H1 (cell line): ENCODE measurements around the gene ACP2. TPM values are rescaled to one million over a fixed set of nuclear protein-coding genes. Genes with fewer than 3 reads are reported as not detected.
A peak's percentile ranks its signal among the peaks of the same experiment; 100 is the strongest.

Experiments used
- ASH2L ChIP-seq: fragments of 200-600, 300-600 bp; sonication (generic); IDR thresholded peaks from one replicate; pipeline ENCODE4 v1.7.1; 2017; ENCODE audit warnings: low read length
- ATF2 ChIP-seq: IDR thresholded peaks from 2 replicates; pipeline ENCODE4 v1.6.1; 2012; ENCODE audit warnings: low read length, inconsistent platforms
- BCL11A ChIP-seq, 2 experiments: IDR thresholded peaks; one replicate each; pipeline ENCODE4 v1.6.1; 2011; ENCODE audit warnings: low read depth in 2 of 2, low read length in 2 of 2, mild to moderate bottlenecking in 2 of 2
- BRCA1 ChIP-seq: IDR thresholded peaks from 2 replicates; pipeline ENCODE4 v1.6.1; 2012; ENCODE audit warnings: low read depth, low read length, improper control_type of control experiment
- CBX8 ChIP-seq: fragments of 300-800, 300-1000 bp; sonication (generic); IDR thresholded peaks from 2 replicates; pipeline ENCODE4 v1.7.1; 2016; ENCODE audit warnings: low read depth, low read length, borderline replicate concordance
- CEBPB ChIP-seq: IDR thresholded peaks from 2 replicates; pipeline ENCODE4 v1.6.1; 2012; ENCODE audit warnings: low read depth, low read length
- CHD2 ChIP-seq: IDR thresholded peaks from 2 replicates; pipeline ENCODE4 v1.6.1; 2012; ENCODE audit warnings: low read length, improper control_type of control experiment
- CTBP2 ChIP-seq: IDR thresholded peaks from 2 replicates; pipeline ENCODE4 v1.7.0; 2011; ENCODE audit warnings: borderline replicate concordance, mild to moderate bottlenecking, moderate library complexity, mixed read lengths, low read length; ENCODE audit not compliant: insufficient read depth, insufficient read length
- E2F6 ChIP-seq: IDR thresholded peaks from 2 replicates; pipeline ENCODE4 v1.6.1; 2012; ENCODE audit warnings: inconsistent platforms
- EGR1 ChIP-seq: IDR thresholded peaks from 2 replicates; pipeline ENCODE4 v1.6.1; 2011; ENCODE audit warnings: low read depth, low read length, borderline replicate concordance
- GABPA ChIP-seq: IDR thresholded peaks from 2 replicates; pipeline ENCODE4 v1.6.1; 2011; ENCODE audit warnings: mild to moderate bottlenecking, low read length, moderate library complexity, borderline replicate concordance; ENCODE audit not compliant: insufficient read depth
- HDAC2 ChIP-seq, 2 experiments: fragments of 300-600 bp in 1 of 2; sonication (generic) in 1 of 2; IDR thresholded peaks; 2 replicates each; pipeline ENCODE4 v1.6.1; 2011 to 2012; ENCODE audit warnings: low read depth in 2 of 2, low read length in 2 of 2, mild to moderate bottlenecking in 2 of 2, moderate library complexity in 2 of 2, borderline replicate concordance in 1 of 2, inconsistent platforms in 1 of 2
- JUN ChIP-seq: IDR thresholded peaks from 2 replicates; pipeline ENCODE4 v1.6.1; 2011; ENCODE audit warnings: low read depth, mild to moderate bottlenecking, improper control_type of control experiment, low read length
- KDM4A ChIP-seq: IDR thresholded peaks from one replicate; pipeline ENCODE4 v1.7.1; 2012; ENCODE audit warnings: low read depth, mild to moderate bottlenecking, moderate library complexity, low read length, inconsistent platforms; ENCODE audit not compliant: severe bottlenecking
- KDM5A ChIP-seq: fragments of 200-600 bp; IDR thresholded peaks from 2 replicates; pipeline ENCODE4 v1.7.1; 2012; ENCODE audit warnings: mild to moderate bottlenecking, low read length, inconsistent platforms, mixed read lengths
- NRF1 ChIP-seq: IDR thresholded peaks from 2 replicates; pipeline ENCODE4 v1.6.1; 2011; ENCODE audit warnings: mild to moderate bottlenecking, low read depth, low read length, improper control_type of control experiment
- POLR2A ChIP-seq, 2 experiments: IDR thresholded peaks; 1 replicate in 1 of 2; 2 replicates in 1 of 2; pipeline ENCODE4 v1.6.1; 2011; ENCODE audit warnings: low read depth in 2 of 2, low read length in 2 of 2, mild to moderate bottlenecking in 2 of 2; ENCODE audit errors: control extremely low read depth in 1 of 2
- RFX5 ChIP-seq: IDR thresholded peaks from 2 replicates; pipeline ENCODE4 v1.6.1; 2011; ENCODE audit warnings: low read depth, low read length, improper control_type of control experiment, borderline replicate concordance
- RNF2 ChIP-seq: fragments of 200-900, 300-1000 bp; sonication (generic); IDR thresholded peaks from 2 replicates; pipeline ENCODE4 v1.7.1; 2016; ENCODE audit warnings: borderline replicate concordance, low read depth, mild to moderate bottlenecking, antibody characterized with exemption, low read length; ENCODE audit not compliant: poor library complexity, severe bottlenecking; ENCODE audit errors: missing control alignments
- RXRA ChIP-seq: IDR thresholded peaks from 2 replicates; pipeline ENCODE4 v1.6.1; 2011; ENCODE audit warnings: low read depth, mild to moderate bottlenecking, low read length, moderate library complexity; ENCODE audit not compliant: insufficient read depth
- TEAD4 ChIP-seq: IDR thresholded peaks from 2 replicates; pipeline ENCODE4 v1.6.1; 2012; ENCODE audit warnings: low read depth, low read length, inconsistent platforms, mixed read lengths
- YY1 ChIP-seq: IDR thresholded peaks from 2 replicates; pipeline ENCODE4 v1.6.1; 2011; ENCODE audit warnings: low read depth, mild to moderate bottlenecking, low read length
- polyA plus RNA-seq, 7 experiments: library from polyadenylated mRNA; depleted of rRNA in 3 of 7; stranded (reverse) in 5 of 7; unstranded in 2 of 7; fragments of >200 nt in 5 of 7; fragments of 200-250 nt in 2 of 7; gene quantifications; 1 replicate in 5 of 7; 2 replicates in 1 of 7; 4 replicates in 1 of 7; pipeline versions ENCODE4 v1.2.1 to v1.2.3, GENCODE V29; 2011 to 2013; ENCODE audit warnings: missing spikeins in 2 of 7, mixed read lengths in 2 of 7
- total RNA-seq: library from RNA; stranded (reverse); fragmentation: NEBNext Ultra II Directional; extraction: Animal tissue kit (Norgen Biotek cat#: 25700); gene quantifications from 2 replicates; pipeline ENCODE4 v1.2.1, GENCODE V29; 2021

The ACP2 gene
- total and polyA plus RNA-seq, 2 of the 8 experiments (the other 6 are each of a cell fraction or from before 2014, with no cell fraction given) = 17.8 to 19.8 TPM

- TF ChIP-seq RNF2 = no peak
- TF ChIP-seq KDM4A = peak; percentile 93
- TF ChIP-seq TEAD4 = no peak
- TF ChIP-seq CEBPB = 0 out of 2 replicates have a peak, but pooled peaks have one; percentile 2
- no peak for TF ChIP-seq RFX5
- TF ChIP-seq RXRA = 0 out of 2 replicates have a peak, but pooled peaks have one; percentile 44
- TF ChIP-seq BRCA1 = no peak
- peak; percentile 60; the same call in 1 of the 2 replicates for TF ChIP-seq CHD2
- TF ChIP-seq POLR2A (IDR thresholded peaks at IDR 0.05; ENCODE audit: control extremely low read depth in 1 of 2, low read depth in 2 of 2, low read length in 2 of 2) = peak; percentile 61 to 96
- no peak for TF ChIP-seq CTBP2
- peak; percentile 100 for TF ChIP-seq YY1
- peak; percentile 81 for TF ChIP-seq ASH2L
- TF ChIP-seq CBX8 = no peak
- TF ChIP-seq JUN = no peak
- peak; percentile 63; the same call in 1 of the 2 replicates for TF ChIP-seq EGR1
- TF ChIP-seq NRF1 = no peak
- TF ChIP-seq HDAC2 (IDR thresholded peaks at IDR 0.05; ENCODE audit: borderline replicate concordance in 1 of 2, low read depth in 2 of 2, low read length in 2 of 2) = peak in 1 of 2 experiments; percentile 67; a peak in 2 of 4 replicates
- peak; percentile 99 for TF ChIP-seq GABPA
- peak; percentile 71 for TF ChIP-seq KDM5A
- peak; percentile 69; the same call in 1 of the 2 replicates for TF ChIP-seq ATF2
- peak; percentile 63 for TF ChIP-seq E2F6
- TF ChIP-seq BCL11A (IDR thresholded peaks at IDR 0.05; ENCODE audit: low read depth in 2 of 2, low read length in 2 of 2) = no peak
Measured at GRCh38 chr11:47248664-47249377, at the start of gene ACP2 (continued).
